Stimulated activated naive B cell treated with anti-CD40 and anti-IgM and Interleukin-4, amounts not matched to agents 10 μg/mL and 1 μg/mL and 100 μg/mL, for 72 hours (primary cell): ENCODE data around the gene LTO1.

Experiments
- ATAC-seq, 2 donors: fragments of 150-1000 bp; cut with Tn5 transposase; replicated peaks; 2 replicates each; pipeline ENCODE4 v1.10.0; 2021; ENCODE audit warnings: moderate library complexity in 1 of 2
- DNase-seq: peaks from one replicate; pipeline ENCODE4 v3.0.0; 2021
- H3K27ac Mint-ChIP-seq: one replicate; pipeline ENCODE4 v1.8.0; 2022; ENCODE audit warnings: mild to moderate bottlenecking, mixed read lengths
- H3K27me3 Mint-ChIP-seq, 2 donors: one replicate each; pipeline ENCODE4 v1.8.0; 2022; ENCODE audit warnings: mixed read lengths in 2 of 2
- H3K36me3 Mint-ChIP-seq, 2 donors: one replicate each; pipeline ENCODE4 v1.8.0; 2022; ENCODE audit warnings: mixed read lengths in 2 of 2, mild to moderate bottlenecking in 1 of 2
- H3K4me1 Mint-ChIP-seq, 2 donors: one replicate each; pipeline ENCODE4 v1.8.0; 2022; ENCODE audit warnings: mixed read lengths in 2 of 2, mild to moderate bottlenecking in 1 of 2
- H3K4me3 Mint-ChIP-seq, 2 donors: one replicate each; pipeline ENCODE4 v1.8.0; 2022; ENCODE audit warnings: mild to moderate bottlenecking in 2 of 2, mixed read lengths in 2 of 2, moderate library complexity in 1 of 2
- H3K9me3 Mint-ChIP-seq, 2 donors: one replicate each; pipeline ENCODE4 v1.8.0; 2022; ENCODE audit warnings: mixed read lengths in 2 of 2, mild to moderate bottlenecking in 1 of 2

The LTO1 gene

DNA sequence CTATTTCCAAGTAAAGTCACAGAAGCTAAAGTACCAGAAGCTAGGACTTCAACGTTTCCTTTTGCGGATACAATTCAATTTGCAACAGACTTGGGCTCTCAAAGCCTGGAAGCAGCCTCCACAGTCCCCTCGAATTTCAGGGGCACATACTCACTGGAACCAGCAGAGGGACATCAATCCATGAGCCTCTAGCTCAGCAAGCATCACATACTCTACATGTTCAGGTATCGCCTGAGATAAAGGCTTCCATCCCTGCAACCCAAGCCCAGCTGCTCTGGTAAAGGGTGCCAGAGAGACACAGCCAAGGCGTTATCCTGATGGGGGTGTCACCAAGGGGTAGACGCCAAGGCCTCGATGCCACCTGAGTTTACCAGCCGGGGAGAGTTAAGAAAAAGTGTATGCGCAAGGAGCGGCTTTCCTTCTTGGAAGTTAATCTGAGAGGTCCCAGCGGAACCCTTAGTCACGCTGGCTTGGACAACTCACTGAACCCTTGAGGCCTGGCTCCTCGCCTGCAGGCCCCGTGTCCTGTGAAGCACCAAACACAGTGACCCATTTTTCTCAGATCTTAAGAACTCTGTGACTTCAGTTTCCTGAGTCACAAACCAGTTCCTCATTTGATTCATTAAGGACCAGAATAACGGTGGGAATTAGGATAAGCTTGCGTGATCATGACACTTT, 13.0 kb downstream of the LTO1 start:
- no peaks in the 10 kb centered on the region for H3K27me3 Mint-ChIP-seq
- peaks cover 0 to 18% of the 10 kb centered on the region in 2 donors for H3K4me1 Mint-ChIP-seq
- peak overlapping the region; percentile 62 for H3K27ac Mint-ChIP-seq
- H3K4me3 Mint-ChIP-seq, result no peak overlapping the region
- H3K36me3 Mint-ChIP-seq, result peaks cover 22 to 38% of the 10 kb centered on the region in 2 donors
- ATAC-seq (no peak), DNase-seq (no peak)
- H3K9me3 Mint-ChIP-seq, result no peaks in the 10 kb centered on the region

- H3K9me3 Mint-ChIP-seq, result no peaks in the 10 kb centered on the region
- no peak overlapping the region for H3K4me3 Mint-ChIP-seq
- peaks cover 22 to 38% of the 10 kb centered on the region in 2 donors for H3K36me3 Mint-ChIP-seq
These were observed 13.8 kb downstream of the LTO1 start for GRCh38 chr11:69661413-69661715.

GRCh38 chr11:69660001-69660500, 15.1 kb downstream of the LTO1 start:
- DNase-seq (no peak), ATAC-seq (no peak)
- Mint-ChIP-seq H3K9me3 (no peaks in the 10 kb centered on the region), H3K4me3 (no peak overlapping the region), H3K4me1 (peaks cover 0 to 21% of the 10 kb centered on the region in 2 donors), H3K36me3 (peaks cover 20 to 28% of the 10 kb centered on the region in 2 donors), H3K27me3 (no peaks in the 10 kb centered on the region), H3K27ac (no peak overlapping the region)

More at GRCh38 chr11:69661413-69661715, 13.8 kb downstream of the LTO1 start:
- Mint-ChIP-seq H3K27ac (no peak overlapping the region), H3K27me3 (no peaks in the 10 kb centered on the region), H3K4me1 (peaks cover 0 to 21% of the 10 kb centered on the region in 2 donors)
- ATAC-seq (no peak), DNase-seq (no peak)

GRCh38 chr11:69659591-69659990, 15.6 kb downstream of the LTO1 start:
- no peak for DNase-seq
- Mint-ChIP-seq H3K27ac (no peak overlapping the region), H3K4me1 (peaks cover 0 to 21% of the 10 kb centered on the region in 2 donors), H3K27me3 (no peaks in the 10 kb centered on the region), H3K36me3 (peaks cover 16 to 29% of the 10 kb centered on the region in 2 donors), H3K9me3 (no peaks in the 10 kb centered on the region), H3K4me3 (no peak overlapping the region)
- no peak for ATAC-seq

- Mint-ChIP-seq H3K36me3 (peaks cover 10 to 28% of the 10 kb centered on the region in 2 donors), H3K4me1 (peaks cover 0 to 21% of the 10 kb centered on the region in 2 donors), H3K27me3 (no peaks in the 10 kb centered on the region), H3K9me3 (no peaks in the 10 kb centered on the region), H3K27ac (no peak overlapping the region), H3K4me3 (no peak overlapping the region)
- ATAC-seq (no peak), DNase-seq (no peak)
These were observed 16.3 kb downstream of the LTO1 start for GRCh38 chr11:69658626-69659450.

GRCh38 chr11:69657911-69658625, 17.1 kb downstream of the LTO1 start:
- peaks cover 0 to 18% of the 10 kb centered on the region in 2 donors for H3K4me1 Mint-ChIP-seq
- no peak for DNase-seq
- no peak for ATAC-seq

GRCh38 chr11:69657456-69657910, 17.7 kb downstream of the LTO1 start:
- Mint-ChIP-seq H3K4me1 (peaks cover 0 to 12% of the 10 kb centered on the region in 2 donors), H3K4me3 (no peak overlapping the region), H3K27ac (no peak overlapping the region), H3K36me3 (peaks cover 6 to 26% of the 10 kb centered on the region in 2 donors), H3K9me3 (no peaks in the 10 kb centered on the region), H3K27me3 (no peaks in the 10 kb centered on the region)
- DNase-seq (no peak), ATAC-seq (no peak)

More at GRCh38 chr11:69657911-69658625, 17.1 kb downstream of the LTO1 start:
- no peaks in the 10 kb centered on the region for H3K9me3 Mint-ChIP-seq
- no peak overlapping the region for H3K27ac Mint-ChIP-seq
- H3K27me3 Mint-ChIP-seq, result no peaks in the 10 kb centered on the region
- H3K36me3 Mint-ChIP-seq, result peaks cover 7 to 25% of the 10 kb centered on the region in 2 donors
- no peak overlapping the region for H3K4me3 Mint-ChIP-seq

DNA sequence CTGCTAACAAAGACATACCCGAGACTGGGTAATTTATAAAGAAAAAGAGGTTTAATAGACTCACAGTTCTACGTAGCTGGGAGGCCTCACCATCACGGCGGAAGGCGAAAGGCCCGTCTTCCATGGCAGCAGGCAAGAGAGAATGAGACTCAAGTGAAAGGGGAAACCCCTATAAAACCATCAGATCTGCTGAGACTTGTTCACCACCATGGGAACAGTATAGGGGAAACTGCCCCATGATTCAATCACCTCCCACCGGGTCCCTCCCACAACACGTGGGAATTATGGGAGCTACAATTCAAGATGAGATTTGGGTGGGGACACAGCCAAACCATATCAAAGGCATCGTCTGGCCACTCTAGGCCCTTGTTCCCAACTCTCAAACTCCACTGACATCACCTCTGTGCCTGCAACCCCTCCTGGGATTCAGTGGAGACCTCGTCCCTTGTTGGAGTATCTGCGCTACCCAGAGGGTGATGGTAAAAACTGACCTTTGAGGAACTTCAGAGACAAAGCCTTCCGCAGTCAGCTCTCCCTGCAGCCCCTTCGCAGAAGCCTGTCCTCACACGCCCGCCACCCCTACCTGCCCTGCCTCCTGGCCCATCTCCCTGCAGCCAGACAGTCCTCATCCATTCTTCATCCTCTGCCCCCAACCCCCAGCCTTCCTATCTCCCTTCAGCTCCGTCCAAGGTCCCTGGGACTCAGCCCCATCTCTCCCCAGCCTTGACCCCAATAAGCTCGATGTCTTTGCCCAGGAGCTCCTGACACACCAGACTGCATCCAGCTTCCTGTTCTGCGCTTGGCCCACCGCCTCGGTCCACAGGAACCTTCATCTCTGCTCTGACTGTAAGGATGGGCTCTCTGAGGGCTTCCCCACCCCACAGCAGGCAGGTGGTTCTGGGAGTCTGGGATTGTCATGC, 18.4 kb downstream of the LTO1 start:
- peaks cover 0 to 8% of the 10 kb centered on the region in 2 donors for H3K4me1 Mint-ChIP-seq
- H3K4me3 Mint-ChIP-seq, result no peak overlapping the region
- H3K9me3 Mint-ChIP-seq, result no peaks in the 10 kb centered on the region
- H3K27me3 Mint-ChIP-seq, result no peaks in the 10 kb centered on the region
- DNase-seq (no peak), ATAC-seq (no peak)
- H3K36me3 Mint-ChIP-seq, result peaks cover 6 to 30% of the 10 kb centered on the region in 2 donors
- H3K27ac Mint-ChIP-seq, result no peak overlapping the region

DNA sequence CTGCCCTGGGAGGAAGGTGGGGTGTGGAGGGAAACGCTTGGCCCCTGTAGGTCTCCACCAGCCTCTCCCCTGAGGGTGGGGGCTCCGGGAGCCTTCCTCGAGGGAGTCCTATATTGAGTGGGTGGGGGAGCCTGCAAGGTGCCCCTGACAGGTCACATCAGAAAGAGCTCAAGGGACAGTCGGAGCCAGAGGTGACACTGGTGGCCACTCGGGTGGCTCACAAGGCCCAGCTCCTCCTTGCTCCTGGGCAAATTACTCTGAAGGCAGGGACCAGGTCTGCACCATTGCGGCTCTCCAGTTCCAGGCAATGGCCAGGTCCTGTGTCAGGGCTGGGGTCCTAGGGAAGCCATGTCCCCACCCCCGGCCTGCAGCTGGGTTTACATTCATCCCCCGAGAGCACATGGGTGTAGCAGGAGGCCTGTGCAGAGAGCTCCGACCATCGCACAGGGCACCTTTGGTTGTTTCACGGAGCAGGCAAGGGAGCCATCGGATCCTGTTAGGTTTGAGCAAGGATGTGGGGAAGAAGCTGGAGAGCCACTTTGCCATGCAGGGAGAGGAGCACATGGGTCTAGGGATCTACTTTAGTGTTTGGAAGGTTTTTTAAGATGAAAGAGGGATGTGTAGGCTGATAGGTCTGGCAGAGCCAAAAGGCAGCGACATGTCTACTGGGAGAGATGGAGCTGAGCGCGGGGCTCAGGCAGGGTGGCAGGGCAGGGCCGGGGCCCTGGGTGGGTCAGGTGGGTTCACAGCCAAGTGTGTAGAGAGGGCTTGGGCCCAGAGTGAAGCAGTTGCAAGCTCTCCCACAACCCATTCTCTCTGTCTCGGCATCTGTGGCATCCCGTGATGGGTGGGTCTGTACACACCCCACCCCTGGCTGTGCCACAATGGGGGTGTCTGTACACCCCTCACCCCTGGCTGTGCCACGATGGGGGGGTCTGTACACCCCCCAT, 19.4 kb downstream of the LTO1 start:
- Mint-ChIP-seq H3K4me1 (peaks cover 0 to 8% of the 10 kb centered on the region in 2 donors), H3K27ac (no peak overlapping the region), H3K4me3 (no peak overlapping the region), H3K9me3 (no peaks in the 10 kb centered on the region), H3K36me3 (peaks cover 6 to 30% of the 10 kb centered on the region in 2 donors), H3K27me3 (no peaks in the 10 kb centered on the region)
- ATAC-seq, result no peak
- no peak for DNase-seq

DNA sequence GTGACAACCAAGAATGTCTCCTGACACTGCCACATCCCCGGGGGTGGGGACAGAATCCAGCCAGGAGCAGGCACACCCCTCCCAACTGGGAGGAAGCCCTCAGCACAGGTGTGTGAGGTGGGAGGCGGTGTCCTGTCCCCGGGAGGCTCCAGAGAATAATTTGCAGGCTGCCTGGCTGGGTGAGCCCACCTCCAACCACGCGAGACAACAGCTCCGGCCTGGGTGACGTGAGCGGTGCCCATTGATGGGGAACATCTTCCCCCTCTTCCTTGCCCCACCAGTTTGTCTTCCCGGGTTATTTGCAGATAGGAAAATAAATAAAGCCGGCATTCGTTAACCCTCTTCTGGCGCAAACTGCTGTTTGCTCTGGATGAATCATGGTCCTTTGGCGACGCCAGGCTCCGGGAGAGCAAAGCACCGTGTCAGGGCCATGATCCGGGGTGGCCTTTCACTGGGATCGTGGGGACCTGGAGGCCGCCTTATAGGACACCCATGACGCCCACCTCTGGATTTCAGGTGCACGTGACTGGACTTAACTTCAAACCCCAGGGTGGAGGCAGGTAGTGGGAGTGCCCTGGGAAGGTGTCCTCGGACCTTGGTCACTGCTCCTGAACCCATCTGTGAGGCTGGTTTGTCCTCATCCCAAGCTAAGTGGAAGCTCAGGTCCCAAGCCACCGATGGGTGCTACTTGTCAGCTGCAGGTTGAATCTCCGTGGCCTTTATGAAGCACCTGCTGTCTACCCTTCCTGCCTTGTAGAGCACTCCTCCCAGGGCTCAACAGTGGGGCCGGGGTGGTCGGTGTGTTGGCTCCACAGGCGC, 20.3 kb downstream of the LTO1 start:
- Mint-ChIP-seq H3K27me3 (no peaks in the 10 kb centered on the region), H3K4me3 (no peak overlapping the region), H3K9me3 (no peaks in the 10 kb centered on the region), H3K27ac (no peak overlapping the region), H3K36me3 (peaks cover 10 to 27% of the 10 kb centered on the region in 2 donors), H3K4me1 (peaks cover 0 to 8% of the 10 kb centered on the region in 2 donors)
- no peak for ATAC-seq
- DNase-seq, result no peak

GRCh38 chr11:69654001-69654659, 21.0 kb downstream of the LTO1 start:
- no peak for DNase-seq
- Mint-ChIP-seq H3K36me3 (peaks cover 12 to 31% of the 10 kb centered on the region in 2 donors), H3K27me3 (no peaks in the 10 kb centered on the region), H3K9me3 (no peaks in the 10 kb centered on the region), H3K4me3 (no peak overlapping the region), H3K4me1 (peaks cover 0 to 8% of the 10 kb centered on the region in 2 donors), H3K27ac (no peak overlapping the region)
- ATAC-seq, result no peak
